Mesothelial cell of epicardium (in vitro differentiated cells): ENCODE results near the gene ARF5. TPM values are rescaled to one million over a fixed set of nuclear protein-coding genes. Genes with fewer than 3 reads are reported as not detected.

Experiments
- DNase-seq, 2 experiments: peaks; one replicate each; pipeline ENCODE4 v3.0.0; 2021; ENCODE audit warnings: low spot score in 2 of 2; ENCODE audit not compliant: unreplicated experiment in 2 of 2
- H3K27ac Mint-ChIP-seq: 2 replicates; pipeline ENCODE4 v1.8.0; 2021; ENCODE audit warnings: mixed read lengths
- H3K27me3 Mint-ChIP-seq: 2 replicates; pipeline ENCODE4 v1.8.0; 2021; ENCODE audit warnings: low read depth, mixed read lengths
- H3K36me3 Mint-ChIP-seq: 2 replicates; pipeline ENCODE4 v1.8.0; 2021; ENCODE audit warnings: mixed read lengths
- H3K4me1 Mint-ChIP-seq: 2 replicates; pipeline ENCODE4 v1.8.0; 2021; ENCODE audit warnings: mixed read lengths
- H3K4me3 Mint-ChIP-seq: 2 replicates; pipeline ENCODE4 v1.8.0; 2021; ENCODE audit warnings: mild to moderate bottlenecking, moderate library complexity, mixed read lengths
- H3K9me3 Mint-ChIP-seq: 2 replicates; pipeline ENCODE4 v1.8.0; 2021; ENCODE audit warnings: mixed read lengths
- CTCF ChIP-seq: fragments of 200-600 bp; sonication (generic); IDR thresholded peaks from one replicate; pipeline ENCODE4 v1.5.0; 2021; ENCODE audit warnings: antibody characterized with exemption; ENCODE audit not compliant: unreplicated experiment
- total RNA-seq: library from RNA; stranded (reverse); gene quantifications from 3 replicates; pipeline ENCODE4 v1.2.1, GENCODE V29; 2021

Gene ARF5
- total RNA-seq, 1 donor from 2014 or later = 168 TPM

- no peak for DNase-seq
- no peak overlapping the region for H3K4me3 Mint-ChIP-seq
- TF ChIP-seq CTCF = no peak
- H3K27me3 Mint-ChIP-seq = no peaks in the 10 kb centered on the region
- H3K9me3 Mint-ChIP-seq = no peaks in the 10 kb centered on the region
- peaks cover 20% of the 10 kb centered on the region for H3K36me3 Mint-ChIP-seq
- H3K27ac Mint-ChIP-seq = no peak overlapping the region
- peaks cover 9% of the 10 kb centered on the region for H3K4me1 Mint-ChIP-seq
Measured at GRCh38 chr7:127578036-127578684, 10.1 kb upstream of the ARF5 start.

- H3K27me3 Mint-ChIP-seq = no peaks in the 10 kb centered on the region
- no peak for TF ChIP-seq CTCF
- H3K9me3 Mint-ChIP-seq = no peaks in the 10 kb centered on the region
- H3K36me3 Mint-ChIP-seq = peaks cover 20% of the 10 kb centered on the region
- no peak for DNase-seq
- H3K4me3 Mint-ChIP-seq = no peak overlapping the region
- peaks cover 15% of the 10 kb centered on the region for H3K4me1 Mint-ChIP-seq
- no peak overlapping the region for H3K27ac Mint-ChIP-seq
Measured at GRCh38 chr7:127578711-127579275, 9.4 kb upstream of the ARF5 start.

GRCh38 chr7:127580612-127581011 is 7.6 kb upstream of the ARF5 start:
- Mint-ChIP-seq H3K4me1 (peaks cover 28% of the 10 kb centered on the region), H3K27ac (no peak overlapping the region)

GRCh38 chr7:127581716-127582115 is 6.5 kb upstream of the ARF5 start:
- H3K4me1 Mint-ChIP-seq = peaks cover 32% of the 10 kb centered on the region
- H3K27me3 Mint-ChIP-seq = no peaks in the 10 kb centered on the region
- DNase-seq = no peak
- H3K27ac Mint-ChIP-seq = no peak overlapping the region
- no peaks in the 10 kb centered on the region for H3K9me3 Mint-ChIP-seq
- no peak overlapping the region for H3K4me3 Mint-ChIP-seq
- H3K36me3 Mint-ChIP-seq = peaks cover 17% of the 10 kb centered on the region
- TF ChIP-seq CTCF = no peak

More at GRCh38 chr7:127580612-127581011, 7.6 kb upstream of the ARF5 start:
- no peaks in the 10 kb centered on the region for H3K27me3 Mint-ChIP-seq
- DNase-seq = no peak
- H3K9me3 Mint-ChIP-seq = no peaks in the 10 kb centered on the region
- H3K36me3 Mint-ChIP-seq = peaks cover 19% of the 10 kb centered on the region
- no peak for TF ChIP-seq CTCF
- H3K4me3 Mint-ChIP-seq = no peak overlapping the region

GRCh38 chr7:127582361-127582760 is 5.8 kb upstream of the ARF5 start:
- no peak for TF ChIP-seq CTCF
- Mint-ChIP-seq H3K27me3 (no peaks in the 10 kb centered on the region), H3K9me3 (no peaks in the 10 kb centered on the region), H3K36me3 (peaks cover 14% of the 10 kb centered on the region), H3K4me3 (no peak overlapping the region), H3K27ac (no peak overlapping the region), H3K4me1 (peaks cover 36% of the 10 kb centered on the region)
- no peak for DNase-seq
